Measurements from ENCODE around the gene GRAMD1B.

GRAMD1B gene

DNA sequence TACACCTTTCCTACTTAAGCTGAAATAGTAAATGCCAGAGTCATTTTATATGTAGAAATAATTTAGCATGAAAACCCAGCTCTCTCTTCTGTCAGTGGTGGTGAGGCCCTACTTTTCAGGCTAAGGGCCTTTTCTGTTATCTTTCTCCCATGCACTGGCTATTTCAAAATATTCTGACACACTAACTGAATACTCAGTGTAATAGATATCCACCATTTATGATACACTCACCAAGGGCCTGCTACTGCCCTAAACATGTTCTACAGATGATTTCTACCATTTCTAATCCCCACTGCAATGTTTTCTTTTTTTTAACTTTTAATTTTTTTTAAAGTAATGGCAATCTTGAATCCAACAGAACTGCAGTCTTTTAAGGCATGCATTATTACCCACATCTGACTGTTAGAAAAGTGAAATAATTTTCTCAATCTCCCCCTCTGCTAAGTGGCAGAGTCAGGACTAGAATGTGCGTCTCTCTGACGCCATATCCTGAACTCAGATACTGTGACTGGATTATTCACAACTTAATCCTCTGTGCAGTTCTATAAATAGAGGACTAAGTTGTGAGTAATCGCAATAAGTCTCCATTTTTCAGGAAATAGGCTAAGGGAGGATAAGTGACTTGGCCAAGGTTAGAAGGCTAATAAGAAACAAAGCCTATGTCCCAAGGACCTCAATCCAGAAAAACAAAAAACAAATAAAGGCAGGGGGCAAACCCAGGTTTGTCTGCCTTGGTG is 44.0 kb downstream of the GRAMD1B start:
- peak; percentile 89 for DNase-seq (ENCODE audit: low read depth, low spot score)
- no peak overlapping the region for H3K4me3 ChIP-seq (ENCODE audit: low read depth, low read length)
- CTCF ChIA-PET = interaction anchor here (0.8 to 10.0 kb wide), 11 partner anchors 11 to 371 kb away, joined by 3 to 422 read pairs (median 7); no protein-coding TSS in a partner anchor
- POLR2A ChIA-PET = interaction anchor here (0.7 kb wide), 1 partner anchor 46 kb away, joined by 4 read pairs; no protein-coding TSS in a partner anchor
- TF ChIP-seq, protein P1, sequence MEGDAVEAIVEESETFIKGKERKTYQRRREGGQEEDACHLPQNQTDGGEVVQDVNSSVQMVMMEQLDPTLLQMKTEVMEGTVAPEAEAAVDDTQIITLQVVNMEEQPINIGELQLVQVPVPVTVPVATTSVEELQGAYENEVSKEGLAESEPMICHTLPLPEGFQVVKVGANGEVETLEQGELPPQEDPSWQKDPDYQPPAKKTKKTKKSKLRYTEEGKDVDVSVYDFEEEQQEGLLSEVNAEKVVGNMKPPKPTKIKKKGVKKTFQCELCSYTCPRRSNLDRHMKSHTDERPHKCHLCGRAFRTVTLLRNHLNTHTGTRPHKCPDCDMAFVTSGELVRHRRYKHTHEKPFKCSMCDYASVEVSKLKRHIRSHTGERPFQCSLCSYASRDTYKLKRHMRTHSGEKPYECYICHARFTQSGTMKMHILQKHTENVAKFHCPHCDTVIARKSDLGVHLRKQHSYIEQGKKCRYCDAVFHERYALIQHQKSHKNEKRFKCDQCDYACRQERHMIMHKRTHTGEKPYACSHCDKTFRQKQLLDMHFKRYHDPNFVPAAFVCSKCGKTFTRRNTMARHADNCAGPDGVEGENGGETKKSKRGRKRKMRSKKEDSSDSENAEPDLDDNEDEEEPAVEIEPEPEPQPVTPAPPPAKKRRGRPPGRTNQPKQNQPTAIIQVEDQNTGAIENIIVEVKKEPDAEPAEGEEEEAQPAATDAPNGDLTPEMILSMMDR (IDR thresholded peaks at IDR 0.05; ENCODE audit: insufficient read depth, low read length, missing control alignments) = no peak

DNA sequence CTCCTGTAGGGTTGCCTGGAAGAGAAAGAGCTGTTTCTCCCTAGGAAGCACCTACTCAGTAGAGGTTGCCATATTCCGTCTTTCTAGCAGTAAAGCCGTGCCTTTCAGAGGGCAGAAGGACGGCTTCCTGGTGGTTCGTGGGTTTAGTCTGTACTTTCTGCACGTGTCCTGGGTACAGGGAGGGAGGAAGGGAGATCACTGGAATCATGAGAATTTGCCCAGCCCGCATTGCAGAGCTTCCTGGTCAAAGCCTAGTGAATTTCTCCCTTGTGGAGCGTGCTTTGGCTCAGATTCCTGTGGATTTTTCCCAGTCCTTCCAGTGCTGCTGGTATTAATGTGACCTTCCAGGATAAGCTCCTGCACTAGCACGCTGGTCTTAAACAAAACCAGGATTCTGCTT is 44.9 kb downstream of the GRAMD1B start:
- peak; percentile 58 for DNase-seq (ENCODE audit: low read depth, low spot score)
- H3K4me3 ChIP-seq (ENCODE audit: low read depth, low read length) = no peak overlapping the region
- TF ChIP-seq, protein P1 (IDR thresholded peaks at IDR 0.05; ENCODE audit: insufficient read depth, low read length, missing control alignments) = no peak
- CTCF ChIA-PET = interaction anchor here (0.7 to 10.0 kb wide), 22 partner anchors 8 to 453 kb away, joined by 3 to 422 read pairs (median 4); no protein-coding TSS in a partner anchor
- POLR2A ChIA-PET = interaction anchor here (0.5 to 1.1 kb wide), 4 partner anchors 45 to 302 kb away, joined by 3 to 7 read pairs (median 3); no protein-coding TSS in a partner anchor

DNA sequence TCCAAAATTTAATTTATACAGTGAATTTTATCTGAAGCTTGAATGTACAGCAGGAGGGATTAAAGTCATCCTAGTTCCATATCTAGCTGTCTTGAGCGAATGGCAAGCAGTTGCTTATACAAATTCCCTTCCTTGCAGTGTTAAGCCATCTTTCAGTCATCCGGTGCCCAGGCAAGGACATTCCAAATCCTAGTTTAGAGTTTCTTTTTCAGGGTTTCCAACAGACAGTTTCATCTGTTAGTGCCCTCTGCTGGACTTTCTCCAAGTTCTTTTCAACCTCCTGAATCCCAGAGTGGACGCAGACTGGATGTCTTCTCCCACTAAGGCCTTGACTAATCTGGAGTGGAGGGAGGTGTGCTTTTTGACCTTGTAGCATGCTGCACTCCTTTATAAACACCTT is 45.4 kb downstream of the GRAMD1B start:
- POLR2A ChIA-PET = interaction anchor here (1.0 to 1.1 kb wide), 3 partner anchors 46 to 302 kb away, joined by 3 to 7 read pairs (median 3); no protein-coding TSS in a partner anchor
- no peak overlapping the region for H3K4me3 ChIP-seq (ENCODE audit: low read depth, low read length)
- TF ChIP-seq, protein P1 (IDR thresholded peaks at IDR 0.05; ENCODE audit: insufficient read depth, low read length, missing control alignments) = peak; percentile 7
- CTCF ChIA-PET = interaction anchor here (0.7 to 10.0 kb wide), 23 partner anchors 8 to 453 kb away, joined by 3 to 422 read pairs (median 4); no protein-coding TSS in a partner anchor
- no peak for DNase-seq (ENCODE audit: low read depth, low spot score)

DNA sequence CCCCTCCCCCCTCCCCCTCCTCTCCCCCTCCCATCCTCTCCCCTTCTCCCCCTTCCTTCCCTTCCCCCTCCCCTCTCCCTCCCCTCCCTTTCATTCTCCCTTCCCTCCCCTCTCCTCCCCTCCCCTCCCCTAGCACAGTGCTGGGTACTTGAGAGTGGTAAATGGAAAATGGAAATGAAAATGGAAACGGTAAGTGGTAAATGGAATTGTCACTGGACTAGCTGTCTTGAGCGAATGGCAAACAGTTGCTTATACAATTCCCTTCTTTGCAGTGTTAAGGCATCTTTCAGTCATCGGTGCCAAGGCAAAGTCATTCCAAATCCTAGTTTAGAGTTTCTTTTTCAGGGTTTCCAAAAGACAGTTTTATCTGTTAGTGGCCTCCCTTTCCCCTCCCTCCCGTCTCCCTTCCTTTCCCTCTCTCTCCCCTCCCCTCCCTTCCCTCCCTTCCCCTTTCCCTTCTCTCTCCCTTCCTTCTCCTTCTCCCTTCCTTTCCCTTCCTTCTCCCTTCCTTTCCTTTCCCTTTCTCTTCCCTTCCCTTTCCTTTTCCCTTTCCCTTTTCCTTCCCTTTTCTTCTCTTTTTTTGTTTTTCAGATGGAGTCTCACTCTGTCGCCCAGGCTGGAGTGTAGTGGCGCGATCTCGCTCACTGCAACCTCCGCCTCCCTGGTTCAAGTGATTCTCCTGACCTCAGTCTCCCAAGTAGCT is 47.3 kb downstream of the GRAMD1B start:
- no peak for DNase-seq (ENCODE audit: low read depth, low spot score)
- ChIA-PET POLR2A (no interaction called here), CTCF (interaction anchor here (1.0 to 10.0 kb wide), 25 partner anchors 10 to 374 kb away, joined by 3 to 422 read pairs (median 7); no protein-coding TSS in a partner anchor)
- TF ChIP-seq, protein P1 (IDR thresholded peaks at IDR 0.05; ENCODE audit: insufficient read depth, low read length, missing control alignments) = no peak
- no peak overlapping the region for H3K4me3 ChIP-seq (ENCODE audit: low read depth, low read length)

DNA sequence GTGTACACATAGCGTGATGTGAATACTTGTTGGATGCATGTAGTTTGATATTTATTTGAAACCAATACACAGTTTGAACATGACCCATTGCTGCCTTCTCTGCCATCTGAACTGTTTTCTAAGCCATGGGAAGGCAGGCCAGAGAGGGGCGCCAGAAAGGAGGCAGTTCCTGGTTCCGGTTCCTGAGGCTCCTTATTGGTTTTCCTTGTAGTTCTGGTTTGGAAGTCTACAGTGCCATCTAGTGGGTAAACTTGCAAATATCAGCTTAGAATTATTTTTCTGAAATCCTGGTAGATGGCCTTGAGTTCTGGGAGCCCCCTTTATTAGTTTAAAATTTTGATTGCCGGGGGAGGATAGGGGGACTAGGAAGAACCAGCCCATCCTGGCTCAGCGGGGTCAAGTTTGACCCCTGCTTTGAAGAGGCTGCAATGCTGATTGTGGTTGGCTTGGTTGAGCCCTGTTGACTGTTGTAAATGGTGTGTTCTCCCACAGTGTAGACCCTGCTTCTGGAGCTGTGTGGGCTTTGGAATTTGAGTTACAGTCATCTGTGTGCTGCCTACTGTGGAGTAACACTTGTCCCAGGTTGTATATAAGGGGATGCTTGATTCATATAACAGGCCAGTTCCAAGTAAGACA is 48.4 kb downstream of the GRAMD1B start:
- no peak overlapping the region for H3K4me3 ChIP-seq (ENCODE audit: low read depth, low read length)
- peak; percentile 41 for DNase-seq (ENCODE audit: low read depth, low spot score)
- TF ChIP-seq, protein P1 (IDR thresholded peaks at IDR 0.05; ENCODE audit: insufficient read depth, low read length, missing control alignments) = peak; percentile 53
- CTCF ChIA-PET = interaction anchor here (0.6 to 10.0 kb wide), 54 partner anchors 9 to 740 kb away, joined by 3 to 422 read pairs (median 4); no protein-coding TSS in a partner anchor
- POLR2A ChIA-PET = interaction anchor here (0.6 kb wide), 1 partner anchor 217 kb away, joined by 4 read pairs; no protein-coding TSS in a partner anchor

Data from AG04449 (cell line).